ENCODE measurements around the gene RGMA. TPM values are rescaled to one million over a fixed set of nuclear protein-coding genes. Genes with fewer than 3 reads are reported as not detected.

Gene RGMA, protein sequence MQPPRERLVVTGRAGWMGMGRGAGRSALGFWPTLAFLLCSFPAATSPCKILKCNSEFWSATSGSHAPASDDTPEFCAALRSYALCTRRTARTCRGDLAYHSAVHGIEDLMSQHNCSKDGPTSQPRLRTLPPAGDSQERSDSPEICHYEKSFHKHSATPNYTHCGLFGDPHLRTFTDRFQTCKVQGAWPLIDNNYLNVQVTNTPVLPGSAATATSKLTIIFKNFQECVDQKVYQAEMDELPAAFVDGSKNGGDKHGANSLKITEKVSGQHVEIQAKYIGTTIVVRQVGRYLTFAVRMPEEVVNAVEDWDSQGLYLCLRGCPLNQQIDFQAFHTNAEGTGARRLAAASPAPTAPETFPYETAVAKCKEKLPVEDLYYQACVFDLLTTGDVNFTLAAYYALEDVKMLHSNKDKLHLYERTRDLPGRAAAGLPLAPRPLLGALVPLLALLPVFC
- polyA plus RNA-seq (2013, experiment 1 of 2; ENCODE audit: insufficient read length) = 10.4 TPM
- polyA plus RNA-seq (2013, experiment 2 of 2; ENCODE audit: insufficient read length) = 10.4 TPM

DNA sequence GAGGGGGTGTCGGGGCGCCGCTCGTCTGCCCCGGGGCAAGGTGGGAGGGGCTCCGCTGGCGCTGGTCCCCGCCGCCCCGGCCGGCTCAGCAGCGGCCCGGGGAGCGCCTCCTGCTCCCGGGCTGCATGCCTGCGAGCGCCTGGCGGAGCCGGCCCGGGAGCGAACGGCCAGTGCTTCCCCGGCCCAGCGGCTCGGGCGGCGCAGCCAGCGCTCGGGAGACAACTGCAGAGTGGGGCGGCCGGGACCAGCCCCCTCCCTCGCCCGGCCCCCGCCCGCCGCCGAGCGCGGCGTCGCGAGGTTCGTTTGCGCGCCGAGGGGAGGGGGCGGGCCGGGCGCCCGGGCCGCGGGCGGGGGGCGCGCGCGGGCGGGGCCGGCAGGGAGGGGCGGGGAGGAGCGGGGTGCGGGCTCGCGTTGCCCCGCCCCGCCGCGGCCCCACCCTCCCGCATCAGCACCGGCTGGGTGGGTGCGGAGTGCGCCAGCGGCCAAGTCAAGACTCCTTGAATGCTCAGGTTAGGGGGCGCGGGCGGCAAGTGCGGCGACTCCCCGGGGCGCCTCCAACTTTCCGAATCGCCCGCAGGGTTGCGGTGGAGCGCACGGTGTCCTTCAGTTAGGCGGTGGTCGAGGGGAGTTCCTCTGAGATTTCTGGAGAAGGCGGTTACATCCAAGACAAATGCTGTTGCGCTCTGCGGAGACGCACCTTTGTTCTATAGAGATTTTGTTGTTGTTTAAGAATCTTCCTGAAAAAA is at the start of gene RGMA:
TSS of gene RGMA (minus strand) at position 231 of the 746 bp plus-strand sequence. CDS start 279 bp downstream, outside the sequence.
- peak; percentile 19 for DNase-seq

DNA sequence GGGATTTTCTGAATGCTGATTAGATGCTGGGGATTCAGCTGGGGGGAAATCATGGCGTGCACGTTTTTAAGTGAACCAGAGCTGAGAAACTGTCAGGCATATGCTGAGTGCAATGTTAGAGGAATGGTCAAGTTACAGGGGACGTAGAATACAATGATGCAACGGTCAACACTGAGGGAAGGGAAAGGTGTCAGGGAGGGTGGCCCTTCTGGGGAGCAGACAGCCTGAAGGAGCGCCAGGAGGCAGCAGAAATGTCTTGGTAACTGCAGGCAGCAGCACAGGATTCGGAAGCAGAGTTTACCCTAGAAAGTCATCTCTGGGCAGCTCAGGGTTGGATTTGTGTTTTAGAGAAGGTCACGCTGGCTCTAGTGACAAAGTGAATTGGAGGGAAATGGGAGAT is 47.6 kb upstream of the RGMA start:
- no peak for DNase-seq

DNA sequence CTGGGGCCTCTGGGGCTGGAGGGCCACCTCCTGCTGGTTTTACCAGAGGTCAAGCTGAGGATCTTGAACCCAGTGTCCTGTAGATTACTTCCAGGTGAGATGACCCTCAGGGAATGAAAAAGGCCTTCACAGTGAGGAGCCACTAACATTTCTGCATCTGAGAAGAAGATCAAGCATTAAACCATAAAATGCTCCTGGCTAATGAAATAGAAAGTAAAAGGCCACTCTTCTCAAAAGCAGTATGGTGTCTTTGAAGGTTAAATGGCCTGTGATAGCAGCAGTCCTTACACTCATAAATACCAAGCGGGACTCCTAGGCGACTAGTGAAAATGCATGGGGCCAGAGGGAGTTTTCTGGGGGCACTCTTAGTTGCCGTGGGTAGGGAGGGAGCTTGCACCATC is 47.0 kb upstream of the RGMA start:
- DNase-seq = no peak

DNA sequence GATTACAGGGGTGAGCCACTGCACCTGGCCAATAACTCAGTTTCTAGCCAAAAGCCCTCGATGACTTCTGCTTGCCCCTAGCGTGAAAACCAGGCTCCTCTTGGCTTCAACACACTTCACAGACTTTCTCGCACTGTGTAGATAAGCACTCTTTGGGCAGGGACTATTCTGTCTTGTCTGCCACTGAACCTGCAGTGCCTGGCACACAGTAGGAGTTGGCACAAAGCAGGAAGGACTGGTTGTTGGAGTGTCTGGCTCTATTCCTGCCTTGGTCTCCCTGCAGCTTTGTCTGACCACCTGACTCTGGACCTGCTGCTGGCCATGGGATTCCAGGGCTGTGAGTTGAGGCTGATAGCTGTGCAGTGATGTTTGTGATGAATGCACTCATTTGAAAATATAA is 46.4 kb upstream of the RGMA start:
- DNase-seq = no peak

DNA sequence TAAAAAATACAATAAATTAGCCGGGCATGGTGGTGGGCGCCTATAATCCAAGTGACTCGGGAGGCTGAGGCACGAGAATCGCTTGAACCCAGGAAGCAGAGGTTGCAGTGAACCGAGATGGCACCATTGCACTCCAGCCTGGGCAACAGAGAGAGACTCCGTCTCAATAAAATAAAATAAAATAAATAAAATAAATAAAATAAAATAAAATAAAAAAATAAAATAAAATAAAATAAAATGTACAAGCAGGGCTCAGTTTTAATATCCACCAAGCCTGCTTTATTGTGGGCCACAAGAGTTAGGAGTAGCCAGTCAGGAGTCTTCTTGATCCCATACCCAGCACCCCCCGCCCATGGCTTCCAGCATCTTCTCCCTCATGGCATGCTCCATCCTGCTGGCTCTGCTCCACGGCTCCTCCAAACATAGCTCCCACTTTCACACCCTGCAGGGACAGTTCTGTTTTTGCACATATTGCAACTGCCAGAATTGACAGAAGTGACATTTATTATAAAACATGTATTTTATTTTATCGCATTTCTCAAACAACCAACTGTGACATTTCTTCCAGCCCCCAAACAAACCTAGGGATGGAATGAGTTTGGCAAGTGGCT is 42.6 kb upstream of the RGMA start:
- no peak for DNase-seq

DNA sequence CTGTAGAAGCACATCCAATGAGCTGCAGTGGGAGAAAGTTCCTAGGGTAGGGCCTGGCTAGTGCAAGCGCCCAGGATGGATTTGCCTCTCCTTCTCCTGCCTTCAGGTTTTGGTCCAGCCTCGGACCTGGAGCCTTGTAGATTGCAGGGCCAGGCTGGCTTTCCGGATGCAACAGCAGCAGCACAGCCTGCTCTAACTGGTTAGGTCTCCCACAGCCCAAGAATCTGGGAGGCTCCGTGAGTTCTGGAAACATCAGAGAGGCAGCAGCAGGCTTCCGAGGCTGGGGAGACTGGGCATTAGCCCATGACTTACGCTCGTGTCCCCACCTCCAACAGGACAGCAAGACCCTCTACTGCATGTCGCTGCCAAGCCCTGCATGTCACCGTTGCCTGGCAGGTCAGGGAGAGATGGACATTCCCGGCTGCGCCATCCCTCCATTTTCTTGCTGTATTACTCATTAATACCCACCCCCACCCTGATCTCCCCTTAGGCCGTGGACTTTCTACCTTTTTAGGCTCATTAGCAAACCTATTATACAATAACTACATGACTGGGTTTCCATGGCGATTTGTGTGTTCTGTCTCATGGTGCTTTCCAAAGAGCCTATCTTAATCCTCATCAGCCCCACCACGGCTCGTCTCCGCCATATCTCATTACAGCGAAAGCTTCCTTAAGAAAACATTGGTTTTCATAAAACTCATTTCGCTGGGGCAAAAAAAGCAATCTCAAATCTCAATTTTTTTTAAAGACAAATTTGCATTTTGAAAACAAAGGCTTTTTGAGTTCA is 40.9 kb upstream of the RGMA start:
- DNase-seq = no peak

DNA sequence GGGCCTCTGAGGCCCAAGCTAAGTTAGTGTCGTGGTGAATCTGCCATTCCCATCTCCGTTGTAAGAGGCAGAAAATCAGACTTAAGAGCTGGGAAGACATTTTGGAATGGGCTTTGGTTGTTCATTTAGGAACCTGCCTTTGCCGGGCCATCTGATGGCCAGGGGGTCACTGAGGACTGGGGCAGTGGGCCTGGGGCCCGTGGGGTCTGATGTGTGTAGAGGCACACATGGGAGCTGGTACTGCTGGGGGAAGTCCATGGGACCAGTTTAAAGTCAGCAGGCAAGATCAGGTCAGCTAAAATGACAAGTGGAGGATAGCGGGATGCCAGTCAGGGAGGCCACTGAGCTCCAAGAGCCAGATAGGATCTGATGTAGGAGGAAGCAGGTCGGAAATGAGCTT is 38.3 kb upstream of the RGMA start:
- no peak for DNase-seq

DNA sequence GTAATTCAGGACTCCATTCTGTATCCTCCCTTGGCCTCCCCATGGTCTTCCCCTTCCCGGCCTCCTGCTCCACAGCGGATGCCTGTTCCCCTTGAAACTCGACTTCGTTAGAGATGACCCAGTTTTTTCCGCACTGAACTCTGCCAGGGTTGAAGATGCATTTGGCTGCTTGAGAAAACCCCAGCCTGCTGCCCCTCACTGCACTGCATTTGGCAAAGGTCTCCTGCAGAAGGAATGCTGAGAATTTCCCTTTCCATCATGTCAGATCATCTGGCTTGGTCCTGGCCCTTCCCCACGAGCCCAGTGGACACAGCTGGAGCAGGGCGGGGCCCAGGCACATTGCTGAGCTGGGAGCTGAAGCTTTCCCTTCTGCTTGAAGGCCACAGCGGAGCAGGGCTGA is 37.6 kb upstream of the RGMA start:
- DNase-seq = peak; percentile 14

DNA sequence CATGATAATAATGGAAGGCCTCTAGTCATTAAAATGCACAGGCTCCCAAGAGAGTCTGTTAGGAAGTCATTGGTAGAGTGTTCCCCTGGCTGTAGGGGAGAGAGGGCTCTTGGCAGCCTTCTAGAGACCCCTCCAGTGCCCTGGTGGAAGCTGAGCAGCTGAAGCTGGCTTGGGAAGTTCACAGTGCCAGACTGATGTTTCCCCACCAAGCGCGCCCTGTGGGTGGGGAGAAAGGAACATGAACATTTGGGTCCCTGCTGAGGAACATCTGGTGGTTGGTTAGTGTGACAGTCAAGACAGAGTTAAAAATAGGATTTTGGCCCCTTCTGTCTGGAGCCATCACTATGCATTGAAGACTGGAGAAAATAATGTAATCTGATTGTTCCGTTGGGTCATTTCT is 37.1 kb upstream of the RGMA start:
- DNase-seq = no peak

DNA sequence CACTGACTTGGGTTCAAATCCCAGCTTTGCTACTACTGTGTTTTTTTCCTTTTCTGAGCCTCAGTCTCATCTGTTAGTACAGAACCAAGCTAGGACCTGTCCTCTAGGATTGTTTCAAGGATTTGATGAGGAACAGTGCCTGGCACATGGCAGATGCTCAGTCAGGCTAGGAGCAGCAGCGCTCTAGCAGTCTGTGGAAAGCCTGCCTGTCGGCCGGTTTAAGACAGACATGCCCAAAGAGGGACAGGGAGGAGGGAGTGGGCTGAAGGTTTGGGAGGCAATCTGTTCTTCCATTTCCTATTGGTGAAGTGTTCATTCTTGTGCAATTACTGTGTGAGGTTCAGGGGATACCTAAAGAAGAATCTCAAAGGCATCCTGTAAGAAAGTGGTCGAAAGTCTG is 35.1 kb upstream of the RGMA start:
- no peak for DNase-seq

DNA sequence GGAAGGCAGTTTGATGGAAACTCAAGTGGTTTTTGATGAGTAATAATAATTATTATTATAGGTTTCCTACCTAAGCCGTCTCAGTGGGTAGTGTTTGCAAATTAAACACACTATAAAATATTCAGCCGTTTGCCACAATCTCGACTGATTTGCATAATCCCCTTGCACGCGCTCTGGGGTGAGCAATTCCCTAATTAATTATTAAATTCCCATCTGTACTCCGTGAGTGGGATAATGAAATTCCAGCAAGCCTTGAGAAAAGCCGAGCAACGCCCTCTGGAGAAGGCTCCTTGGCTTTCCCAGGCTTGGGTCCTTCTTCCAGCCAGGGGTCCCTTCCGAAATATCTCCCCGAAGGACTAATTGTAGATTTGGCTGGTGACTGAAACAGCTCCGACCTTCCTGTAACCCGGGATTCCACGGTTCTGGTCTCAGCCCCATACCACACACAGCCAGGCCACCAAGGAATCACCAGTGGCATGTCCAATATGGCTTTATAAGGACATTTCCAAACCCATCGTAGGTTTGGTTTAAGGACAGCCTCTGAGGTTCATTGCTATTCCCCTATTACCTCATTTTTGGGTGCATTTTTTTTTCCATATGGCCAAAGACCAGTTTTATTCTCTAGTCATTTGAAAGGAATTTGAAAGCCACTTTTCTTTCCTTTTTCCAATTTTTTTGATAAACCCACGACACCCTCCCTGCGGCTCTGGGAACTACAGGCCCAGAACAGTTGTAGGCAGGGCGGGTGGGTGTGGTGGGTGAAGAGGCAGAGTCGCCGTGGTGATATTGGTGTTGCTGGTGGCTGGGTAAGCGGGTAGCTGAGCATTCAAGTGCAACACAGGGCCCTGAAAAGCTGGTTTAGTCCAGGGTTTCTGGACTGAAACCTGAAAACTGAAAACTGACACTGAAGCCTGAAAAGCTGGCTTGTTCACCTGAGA is 33.2 kb upstream of the RGMA start:
- peak; percentile 36 for DNase-seq

DNA sequence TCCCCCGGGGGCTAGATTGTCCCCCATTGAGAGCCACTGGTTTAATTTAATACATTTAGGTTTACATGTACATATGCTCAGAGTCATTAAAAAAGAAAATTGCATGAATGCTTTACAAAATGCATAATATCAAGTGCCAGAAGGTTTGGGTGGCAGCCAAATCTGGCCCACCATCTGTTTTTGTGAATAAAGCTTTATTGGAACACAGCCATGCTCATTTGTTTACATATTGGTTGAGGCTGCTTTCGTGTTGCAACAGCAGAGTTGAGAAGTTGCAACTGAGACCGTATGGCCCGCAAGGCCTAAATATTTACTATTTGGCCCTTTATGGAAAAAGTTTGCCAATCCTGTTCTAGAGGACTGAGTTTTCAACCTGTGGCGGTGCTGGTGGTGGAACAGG is 32.1 kb upstream of the RGMA start:
- DNase-seq = no peak

DNA sequence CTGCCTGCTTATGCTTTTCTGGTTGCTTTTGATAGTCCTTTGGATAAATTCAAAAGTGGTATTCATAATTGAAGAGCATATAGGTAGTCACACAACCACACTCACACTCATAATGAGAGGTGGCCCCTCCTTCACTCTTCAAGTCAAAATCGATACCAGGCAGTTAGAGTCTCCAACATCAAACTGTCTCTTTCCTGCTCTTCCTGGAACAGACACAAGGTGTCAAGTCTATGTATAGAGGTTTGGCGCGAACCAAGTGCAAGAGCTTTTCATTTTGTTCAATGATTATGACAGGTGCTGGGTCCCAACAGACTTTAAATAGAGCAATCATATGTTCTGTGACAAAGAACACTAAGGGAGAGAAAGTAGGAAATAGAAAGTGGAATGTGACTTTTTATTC is 29.9 kb upstream of the RGMA start:
- DNase-seq = no peak

DNA sequence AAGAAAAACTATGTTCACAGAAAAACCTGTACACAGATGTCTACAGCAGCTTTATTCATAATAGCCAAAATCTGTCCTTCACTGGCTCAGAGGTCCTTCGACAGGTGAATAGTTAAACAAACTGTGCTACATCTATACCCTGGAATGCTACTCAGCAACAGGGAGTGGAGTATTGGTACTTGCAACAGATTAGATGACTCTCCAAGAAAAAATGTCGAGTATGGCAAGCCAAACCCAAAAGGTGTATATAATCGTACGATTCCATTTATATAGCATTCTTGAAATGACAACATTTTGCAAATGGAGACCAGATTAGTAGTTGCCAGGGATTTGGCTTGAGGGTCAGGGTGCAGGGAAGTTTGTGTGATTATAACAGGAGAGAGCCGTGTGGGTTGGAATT is 22.4 kb upstream of the RGMA start:
- no peak for DNase-seq

DNA sequence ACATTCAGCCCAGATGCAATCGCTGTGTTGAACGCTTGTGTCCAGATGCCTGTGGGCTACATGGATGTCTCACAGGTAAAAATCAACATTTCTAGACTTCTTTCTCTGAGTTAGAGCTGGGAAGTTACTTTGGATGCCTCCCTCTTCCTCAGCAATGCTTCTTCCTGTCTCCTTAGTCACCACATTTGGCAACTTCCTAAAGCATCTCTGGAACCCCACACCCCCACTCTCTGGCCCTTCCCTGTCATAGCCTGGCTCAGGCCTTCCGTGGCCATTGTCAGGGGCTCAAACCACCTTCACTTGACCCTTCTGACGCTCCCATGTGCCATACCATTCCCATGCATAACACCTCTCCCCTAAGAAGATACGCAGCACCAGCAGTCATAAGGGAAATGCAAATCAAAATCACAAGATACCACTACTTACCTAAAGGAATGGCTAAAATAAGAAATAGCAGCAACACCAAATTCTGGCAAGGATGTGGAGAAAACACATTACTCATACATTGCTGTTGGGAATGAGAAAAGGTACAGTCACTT is 21.6 kb upstream of the RGMA start:
- DNase-seq = peak; percentile 13

DNA sequence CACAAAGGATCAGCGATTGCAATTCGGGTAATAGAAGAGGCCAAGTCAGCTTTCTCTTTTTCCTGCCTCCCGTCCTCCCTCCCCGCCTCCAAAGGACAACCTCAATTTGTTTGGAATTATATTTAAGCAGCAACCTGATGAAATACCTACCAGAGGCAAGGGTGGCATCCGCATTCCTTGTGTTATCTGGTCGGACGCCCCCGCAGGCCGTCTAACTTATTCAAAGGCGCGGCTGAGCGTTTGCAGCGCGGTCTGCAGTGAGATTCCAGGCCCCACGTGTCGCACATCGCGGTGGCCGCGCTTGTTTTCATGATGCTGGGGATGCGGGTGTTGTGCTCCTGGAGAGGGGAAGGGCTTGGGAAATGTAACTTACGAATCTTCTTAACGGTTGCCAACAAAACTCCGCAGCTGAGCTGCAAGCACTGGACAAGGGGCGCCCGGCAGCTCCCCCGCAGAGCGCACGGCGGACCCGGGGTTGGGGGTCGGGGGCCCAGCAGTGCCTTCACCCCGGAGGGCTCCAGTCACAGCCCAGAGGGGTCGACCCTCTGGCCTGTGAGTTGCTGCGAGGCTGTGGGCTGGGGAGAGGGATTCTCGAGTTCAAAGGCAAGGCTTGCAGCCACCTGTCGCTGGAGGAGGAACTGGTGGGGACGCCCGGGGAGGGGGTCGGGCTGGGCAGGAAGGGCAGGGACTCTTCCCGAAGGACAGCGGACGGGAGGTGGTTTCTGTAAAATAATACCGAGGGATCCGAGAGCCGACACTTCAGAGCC is 20.5 kb upstream of the RGMA start:
- no peak for DNase-seq

DNA sequence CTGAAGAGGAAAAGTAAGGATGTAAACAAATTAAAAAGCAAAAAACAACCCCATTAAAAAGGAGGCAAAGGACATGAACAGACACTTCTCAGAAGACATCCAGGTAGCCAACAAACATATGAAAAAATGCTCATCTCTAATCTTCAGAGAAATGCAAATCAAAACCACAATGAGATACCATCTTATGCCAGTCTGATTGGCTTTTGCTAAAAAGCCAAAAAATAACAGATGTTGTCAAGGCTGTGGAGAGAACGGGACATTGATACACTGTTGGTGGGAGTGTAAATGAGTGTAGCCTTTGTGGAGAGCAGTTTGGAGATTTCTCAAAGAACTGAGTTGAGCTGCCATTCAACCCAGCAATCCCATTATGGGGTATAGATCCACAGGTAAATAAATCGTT is 18.6 kb upstream of the RGMA start:
- DNase-seq = no peak

DNA sequence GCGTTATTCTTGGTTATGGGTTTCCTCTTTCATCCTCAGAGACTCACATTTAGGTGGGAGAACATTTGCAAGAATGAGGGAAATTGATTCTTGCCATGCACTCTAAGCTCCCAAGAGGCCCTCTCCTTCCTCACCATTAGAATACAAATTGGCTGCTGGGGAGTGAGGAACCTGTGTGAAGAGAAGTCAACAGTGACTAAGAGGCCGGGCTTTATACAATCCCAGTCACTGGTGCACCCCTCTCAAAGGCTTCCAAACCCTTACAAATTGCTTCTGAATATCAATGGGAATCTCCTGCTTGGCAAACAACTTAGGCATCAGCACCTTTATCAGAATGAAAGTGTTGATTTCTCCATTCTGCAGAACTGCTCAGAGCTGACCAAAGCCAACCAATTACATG is 16.5 kb upstream of the RGMA start:
- no peak for DNase-seq

DNA sequence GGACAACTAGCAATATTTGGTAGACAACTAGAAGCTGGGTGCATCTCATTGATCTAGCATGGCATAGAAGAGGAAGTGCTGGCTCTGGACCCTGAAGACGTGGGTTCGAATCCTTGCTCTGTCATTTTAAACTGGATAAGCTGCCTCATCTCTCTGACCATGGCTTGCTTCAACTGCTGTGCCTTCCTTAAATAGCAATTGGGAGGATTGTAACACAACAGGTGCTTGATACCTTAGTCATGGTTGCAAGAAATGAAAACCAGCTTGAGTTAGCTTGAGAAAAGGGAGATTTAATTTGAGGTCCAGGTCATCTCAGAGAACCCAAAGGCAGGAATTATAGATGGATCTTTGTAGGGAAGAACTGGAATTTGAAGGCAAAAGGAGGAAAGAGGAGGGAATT is 14.8 kb upstream of the RGMA start:
- no peak for DNase-seq

DNA sequence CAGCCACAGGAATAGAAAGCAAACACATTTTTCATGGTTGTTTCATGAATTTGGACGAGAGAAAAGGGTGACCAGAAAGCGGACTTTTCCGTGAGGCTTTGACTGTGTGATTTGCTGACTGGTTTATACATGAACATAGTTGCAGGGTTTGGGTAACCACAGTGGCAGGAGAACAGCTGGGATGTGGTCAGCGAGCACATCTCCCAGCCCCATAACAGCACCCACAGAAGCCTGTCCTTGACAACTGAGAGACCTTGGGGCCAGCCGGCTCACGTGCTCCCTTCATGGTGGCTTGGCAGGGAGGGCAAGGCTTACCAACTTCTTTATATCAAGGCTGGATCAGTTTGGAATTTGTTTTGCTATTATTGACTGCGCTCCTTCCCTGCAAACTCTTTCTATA is 13.2 kb upstream of the RGMA start:
- no peak for DNase-seq

All from fibroblast of skin of abdomen (primary cell).